Measurements from ENCODE around the gene C16orf92. TPM values are rescaled to one million over a fixed set of nuclear protein-coding genes. Genes with fewer than 3 reads are reported as not detected.

The C16orf92 gene
- total and polyA plus RNA-seq, 2 of the 13 experiments (the other 11 are each of a cell fraction or from before 2014, with no cell fraction given), result not detected

DNA sequence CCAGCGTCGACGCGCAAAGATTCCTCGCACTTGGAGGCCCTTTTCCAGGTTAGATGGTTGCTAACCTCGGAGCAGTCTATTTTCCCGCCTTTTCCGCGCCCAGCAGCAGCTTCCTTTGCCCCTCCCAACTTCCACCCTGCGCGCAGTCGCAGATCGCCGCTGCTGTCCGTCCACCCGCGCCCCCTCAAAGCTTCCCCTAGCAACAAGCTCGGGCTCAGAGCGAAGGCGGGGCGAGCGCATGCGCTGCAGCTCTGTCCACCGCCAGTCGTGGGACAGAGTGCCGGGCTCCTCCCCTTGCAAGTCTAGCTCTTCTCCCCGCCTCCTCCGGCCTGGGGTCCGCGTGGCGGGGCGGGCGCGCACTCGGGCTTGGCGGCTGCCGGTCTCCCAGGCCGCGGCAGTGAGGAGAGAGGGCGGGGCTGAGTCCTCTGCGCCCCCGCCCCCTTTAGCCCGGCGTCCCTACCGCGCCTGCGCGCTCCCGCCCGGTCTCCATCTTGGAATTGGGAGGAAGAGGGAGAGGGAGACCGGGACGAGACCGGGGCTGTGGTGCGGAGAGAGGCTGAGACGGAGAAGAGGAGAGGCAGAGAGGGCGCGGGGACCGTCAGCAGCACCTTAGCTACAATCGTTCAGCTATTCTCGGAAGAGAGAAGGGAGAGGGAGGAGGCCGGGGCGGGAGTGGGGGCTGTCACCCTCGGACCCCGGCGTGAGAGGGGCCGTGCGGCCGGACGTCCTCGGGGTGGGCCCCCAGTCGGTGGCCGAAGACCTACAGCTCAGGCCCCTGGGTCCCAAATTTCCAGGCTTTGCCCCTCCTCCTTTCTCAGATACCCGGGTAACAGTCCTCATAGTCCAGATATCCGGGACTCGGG lies 49.4 kb upstream of the C16orf92 start, which contains the start of gene TAOK2 (continued):
- TF ChIP-seq, protein P1, sequence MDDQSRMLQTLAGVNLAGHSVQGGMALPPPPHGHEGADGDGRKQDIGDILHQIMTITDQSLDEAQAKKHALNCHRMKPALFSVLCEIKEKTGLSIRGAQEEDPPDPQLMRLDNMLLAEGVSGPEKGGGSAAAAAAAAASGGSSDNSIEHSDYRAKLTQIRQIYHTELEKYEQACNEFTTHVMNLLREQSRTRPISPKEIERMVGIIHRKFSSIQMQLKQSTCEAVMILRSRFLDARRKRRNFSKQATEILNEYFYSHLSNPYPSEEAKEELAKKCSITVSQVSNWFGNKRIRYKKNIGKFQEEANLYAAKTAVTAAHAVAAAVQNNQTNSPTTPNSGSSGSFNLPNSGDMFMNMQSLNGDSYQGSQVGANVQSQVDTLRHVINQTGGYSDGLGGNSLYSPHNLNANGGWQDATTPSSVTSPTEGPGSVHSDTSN (CRISPR knock-in tag; IDR thresholded peaks at IDR 0.05; ENCODE audit: borderline replicate concordance), result 0 out of 2 replicates have a peak, but pooled peaks have one; percentile 80
- peak; percentile 29; the same call in 1 of the 2 replicates for TF ChIP-seq HCFC1 (IDR thresholded peaks at IDR 0.05; ENCODE audit: low read depth, low read length)
- TF ChIP-seq ZNF772 (CRISPR knock-in tag; IDR thresholded peaks at IDR 0.05), result no peak; the same call in 1 of the 2 replicates
- 0 out of 2 replicates have a peak, but pooled peaks have one; percentile 32 for TF ChIP-seq ZKSCAN5 (CRISPR knock-in tag; IDR thresholded peaks at IDR 0.05)
- peak; percentile 61; the same call in 1 of the 2 replicates for TF ChIP-seq ZNF788 (CRISPR knock-in tag; IDR thresholded peaks at IDR 0.05; ENCODE audit: borderline replicate concordance)
- TF ChIP-seq ZNF33A (CRISPR knock-in tag; IDR thresholded peaks at IDR 0.05; ENCODE audit: borderline replicate concordance), result no peak
- peak; percentile 40; the same call in 1 of the 2 replicates for TF ChIP-seq ARID5B (CRISPR knock-in tag; IDR thresholded peaks at IDR 0.05)
- peak; percentile 88; the same call in 1 of the 2 replicates for TF ChIP-seq ZNF160 (CRISPR knock-in tag; IDR thresholded peaks at IDR 0.05)
- TF ChIP-seq, protein P2, sequence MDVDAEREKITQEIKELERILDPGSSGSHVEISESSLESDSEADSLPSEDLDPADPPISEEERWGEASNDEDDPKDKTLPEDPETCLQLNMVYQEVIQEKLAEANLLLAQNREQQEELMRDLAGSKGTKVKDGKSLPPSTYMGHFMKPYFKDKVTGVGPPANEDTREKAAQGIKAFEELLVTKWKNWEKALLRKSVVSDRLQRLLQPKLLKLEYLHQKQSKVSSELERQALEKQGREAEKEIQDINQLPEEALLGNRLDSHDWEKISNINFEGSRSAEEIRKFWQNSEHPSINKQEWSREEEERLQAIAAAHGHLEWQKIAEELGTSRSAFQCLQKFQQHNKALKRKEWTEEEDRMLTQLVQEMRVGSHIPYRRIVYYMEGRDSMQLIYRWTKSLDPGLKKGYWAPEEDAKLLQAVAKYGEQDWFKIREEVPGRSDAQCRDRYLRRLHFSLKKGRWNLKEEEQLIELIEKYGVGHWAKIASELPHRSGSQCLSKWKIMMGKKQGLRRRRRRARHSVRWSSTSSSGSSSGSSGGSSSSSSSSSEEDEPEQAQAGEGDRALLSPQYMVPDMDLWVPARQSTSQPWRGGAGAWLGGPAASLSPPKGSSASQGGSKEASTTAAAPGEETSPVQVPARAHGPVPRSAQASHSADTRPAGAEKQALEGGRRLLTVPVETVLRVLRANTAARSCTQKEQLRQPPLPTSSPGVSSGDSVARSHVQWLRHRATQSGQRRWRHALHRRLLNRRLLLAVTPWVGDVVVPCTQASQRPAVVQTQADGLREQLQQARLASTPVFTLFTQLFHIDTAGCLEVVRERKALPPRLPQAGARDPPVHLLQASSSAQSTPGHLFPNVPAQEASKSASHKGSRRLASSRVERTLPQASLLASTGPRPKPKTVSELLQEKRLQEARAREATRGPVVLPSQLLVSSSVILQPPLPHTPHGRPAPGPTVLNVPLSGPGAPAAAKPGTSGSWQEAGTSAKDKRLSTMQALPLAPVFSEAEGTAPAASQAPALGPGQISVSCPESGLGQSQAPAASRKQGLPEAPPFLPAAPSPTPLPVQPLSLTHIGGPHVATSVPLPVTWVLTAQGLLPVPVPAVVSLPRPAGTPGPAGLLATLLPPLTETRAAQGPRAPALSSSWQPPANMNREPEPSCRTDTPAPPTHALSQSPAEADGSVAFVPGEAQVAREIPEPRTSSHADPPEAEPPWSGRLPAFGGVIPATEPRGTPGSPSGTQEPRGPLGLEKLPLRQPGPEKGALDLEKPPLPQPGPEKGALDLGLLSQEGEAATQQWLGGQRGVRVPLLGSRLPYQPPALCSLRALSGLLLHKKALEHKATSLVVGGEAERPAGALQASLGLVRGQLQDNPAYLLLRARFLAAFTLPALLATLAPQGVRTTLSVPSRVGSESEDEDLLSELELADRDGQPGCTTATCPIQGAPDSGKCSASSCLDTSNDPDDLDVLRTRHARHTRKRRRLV (CRISPR knock-in tag; IDR thresholded peaks at IDR 0.05), result no peak
- no peak for TF ChIP-seq TERF1 (CRISPR knock-in tag; IDR thresholded peaks at IDR 0.05)
- TF ChIP-seq ZNF709 (CRISPR knock-in tag; IDR thresholded peaks at IDR 0.05), result peak; percentile 94; the same call in 1 of the 2 replicates
- TF ChIP-seq ZNF18 (CRISPR knock-in tag; IDR thresholded peaks at IDR 0.05; ENCODE audit: insufficient replicate concordance), result peak; percentile 83
